Sciatic nerve (tissue), 2 donors: ENCODE measurements around the gene MRPL30. TPM values are rescaled to one million over a fixed set of nuclear protein-coding genes. Genes with fewer than 3 reads are reported as not detected.
"Not testable (repeated sequence)": the region's sequence is repeated elsewhere in the genome, so short reads cannot be mapped to it uniquely, and the experiment has no call there.

ENCODE experiments used
- ATAC-seq: fragments of 200-7000 bp; cut with Tn5 transposase; one replicate; pipeline ENCODE4 v1.9.1; 2020; ENCODE audit warnings: mild to moderate bottlenecking, moderate library complexity
- DNase-seq: peaks from one replicate; pipeline ENCODE4 v3.0.0-alpha.2; 2020; ENCODE audit warnings: low spot score
- intact Hi-C: fragments of 100-400 bp; cut with DNase I; formaldehyde crosslinking; loops from one replicate; pipeline ENCODE4 v1.14.2; 2022
- total RNA-seq: library from RNA; stranded (reverse); fragmentation: NEBNext Ultra II Directional; extraction: Animal tissue kit (Norgen Biotek cat#: 25700); gene quantifications from one replicate; pipeline ENCODE4 v1.2.1, GENCODE V29; 2021
- donor health status: DM: no; HTN: no; CAD: no.
- donor health status: DM: no; HTN: no; CAD: no.

MRPL30 gene
- 22.6 TPM for total RNA-seq

DNA sequence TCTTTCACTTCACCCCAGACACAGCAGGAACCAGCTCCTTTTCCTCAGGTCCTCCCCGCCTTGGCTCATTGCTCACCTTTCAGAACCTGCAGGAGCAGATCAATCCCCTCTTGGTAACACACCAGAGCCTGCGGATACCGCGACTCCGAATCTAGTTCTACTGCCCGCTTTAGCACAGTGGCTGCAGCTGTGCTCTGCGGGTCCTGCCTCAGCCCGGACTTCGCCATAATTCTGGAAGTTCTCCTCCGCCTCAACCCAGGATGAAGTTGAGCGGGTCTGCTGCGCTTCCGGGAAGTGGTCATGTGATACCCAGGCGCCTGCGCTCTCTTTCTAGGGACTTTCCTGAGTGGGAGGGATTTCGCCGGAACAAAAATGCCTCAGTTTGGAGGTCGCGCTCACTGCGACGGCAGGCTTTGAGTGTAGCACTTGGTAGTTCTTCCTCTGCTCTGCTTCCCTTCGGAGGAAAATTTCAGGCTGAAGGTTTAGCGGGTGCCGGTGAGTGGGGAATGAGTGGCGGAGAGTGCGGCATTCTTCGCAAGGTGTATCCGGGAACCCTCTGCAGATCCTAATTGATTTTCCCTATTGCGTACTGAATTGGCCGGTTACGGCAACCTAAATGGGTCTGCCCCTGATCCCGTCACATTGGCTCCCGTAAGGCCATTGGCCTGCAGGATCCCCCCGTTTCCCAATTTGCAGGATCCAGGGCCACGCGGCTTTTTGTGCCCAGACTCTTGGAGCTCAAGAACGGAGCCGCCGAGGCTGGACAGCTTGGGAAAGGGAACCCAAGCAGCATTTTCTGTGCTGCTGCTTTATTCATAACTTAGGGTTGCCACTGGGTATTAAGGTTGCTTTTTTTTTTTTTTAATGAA is at the start of gene MRPL30, which contains the start of gene MITD1:
TSS of gene MRPL30 (plus strand) at position 430 of the 869 bp plus-strand sequence. CDS start 5,020 bp downstream, outside the sequence.
TSS of gene MITD1 (minus strand) at position 304 of the 869 bp plus-strand sequence. CDS start at position 227, 77 bp downstream.
- ATAC-seq (peak; percentile 100), DNase-seq (peak; percentile 94)
- intact Hi-C loops = no loop called here

DNA sequence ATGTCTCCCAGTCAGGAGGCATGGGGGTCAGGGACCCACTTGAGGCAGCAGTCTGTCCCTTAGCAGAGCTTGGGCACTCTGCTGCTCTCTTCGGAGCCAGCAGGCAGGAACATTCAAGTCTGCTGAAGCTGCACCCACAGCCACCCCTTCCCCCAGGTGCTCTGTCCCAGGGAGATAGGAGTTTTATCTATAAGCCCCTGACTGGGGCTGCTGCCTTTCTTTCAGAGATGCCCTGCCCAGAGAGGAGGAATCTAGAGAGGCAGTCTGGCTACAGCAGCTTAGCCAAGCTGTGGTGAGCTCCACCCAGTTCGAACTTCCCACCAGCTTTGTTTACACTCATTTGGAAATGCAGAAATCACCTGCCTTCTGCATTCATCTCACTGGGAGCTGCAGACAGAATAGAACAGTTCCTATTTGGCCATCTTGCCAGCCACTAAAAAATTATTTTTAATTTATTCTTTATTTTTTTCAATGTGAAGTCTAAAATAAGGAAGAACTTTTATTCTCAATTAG is 45.9 kb upstream of the MRPL30 start:
- DNase-seq, intact Hi-C loops, ATAC-seq: not testable (repeated sequence)

DNA sequence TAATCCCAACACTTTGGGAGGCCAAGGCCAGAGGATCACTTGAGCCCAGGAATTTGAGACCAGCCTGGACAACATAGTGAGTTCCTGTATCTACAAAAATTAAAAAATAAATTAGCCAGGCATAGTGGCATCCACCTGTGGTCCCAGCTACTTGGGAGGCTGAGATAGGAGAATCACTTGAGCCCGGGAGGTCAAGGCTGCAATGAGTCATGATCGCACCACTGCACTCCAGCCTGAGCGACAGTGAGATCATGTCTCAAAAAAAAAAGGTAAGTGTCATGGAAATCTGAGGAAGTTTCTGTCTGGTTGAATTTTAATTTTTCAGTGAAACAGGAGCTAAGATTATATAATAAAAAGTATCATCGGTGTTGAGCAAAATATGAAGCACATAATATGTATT is 42.0 kb upstream of the MRPL30 start:
- ATAC-seq = no peak
- intact Hi-C loops = no loop called here
- no peak for DNase-seq

DNA sequence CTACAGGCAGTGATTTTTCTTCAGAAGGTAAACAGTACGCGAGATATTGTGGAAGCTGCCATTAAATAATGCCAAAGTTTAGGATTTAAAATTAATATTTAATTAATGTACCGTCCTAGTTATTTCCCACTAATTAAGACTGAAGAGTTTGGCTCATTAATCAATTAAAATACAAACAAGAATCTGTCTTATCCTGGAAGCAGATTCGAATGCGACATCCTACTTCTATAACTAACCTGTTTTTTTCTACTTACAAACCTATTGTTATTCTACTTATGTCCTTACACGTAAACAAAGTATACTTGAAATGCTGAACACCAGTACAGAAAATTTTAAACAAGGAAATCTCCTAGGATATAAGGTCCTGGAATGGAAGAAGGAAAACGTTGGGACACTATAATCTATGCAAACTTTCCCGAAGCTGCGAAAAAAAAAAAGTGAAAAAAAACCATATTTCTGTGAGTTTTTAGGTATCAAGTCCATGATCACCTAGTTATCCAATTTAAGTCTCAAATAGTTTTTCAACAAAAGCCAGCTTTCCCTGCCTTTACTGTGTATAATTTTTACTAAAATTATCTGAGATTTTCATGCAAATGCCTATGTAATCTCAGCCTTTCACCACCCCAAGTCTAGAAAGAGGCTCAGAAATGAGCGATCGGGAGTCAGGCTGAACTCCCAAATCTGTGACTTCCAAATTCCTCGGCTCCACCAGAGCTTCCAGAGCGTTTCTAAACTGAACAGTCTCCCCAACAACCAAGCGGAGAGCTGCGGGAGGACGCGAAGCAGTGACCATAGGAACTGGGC is 40.7 kb upstream of the MRPL30 start:
- no peak for DNase-seq
- ATAC-seq = no peak
- intact Hi-C loops = no loop called here

DNA sequence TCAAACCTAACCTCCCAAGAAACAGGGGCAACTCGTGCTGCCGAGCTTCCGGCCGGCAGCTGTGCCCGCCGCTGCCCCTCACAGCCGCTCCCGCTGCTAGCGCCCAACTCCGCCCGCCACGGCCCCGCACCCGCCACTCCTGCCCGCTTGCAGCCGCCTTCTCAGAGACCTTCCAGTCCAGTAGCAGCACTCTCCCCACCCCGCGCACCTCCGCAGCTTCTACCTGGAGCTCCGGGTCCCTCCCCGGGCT is 40.2 kb upstream of the MRPL30 start:
- intact Hi-C loops = no loop called here
- ATAC-seq (peak; percentile 70), DNase-seq (no peak)

DNA sequence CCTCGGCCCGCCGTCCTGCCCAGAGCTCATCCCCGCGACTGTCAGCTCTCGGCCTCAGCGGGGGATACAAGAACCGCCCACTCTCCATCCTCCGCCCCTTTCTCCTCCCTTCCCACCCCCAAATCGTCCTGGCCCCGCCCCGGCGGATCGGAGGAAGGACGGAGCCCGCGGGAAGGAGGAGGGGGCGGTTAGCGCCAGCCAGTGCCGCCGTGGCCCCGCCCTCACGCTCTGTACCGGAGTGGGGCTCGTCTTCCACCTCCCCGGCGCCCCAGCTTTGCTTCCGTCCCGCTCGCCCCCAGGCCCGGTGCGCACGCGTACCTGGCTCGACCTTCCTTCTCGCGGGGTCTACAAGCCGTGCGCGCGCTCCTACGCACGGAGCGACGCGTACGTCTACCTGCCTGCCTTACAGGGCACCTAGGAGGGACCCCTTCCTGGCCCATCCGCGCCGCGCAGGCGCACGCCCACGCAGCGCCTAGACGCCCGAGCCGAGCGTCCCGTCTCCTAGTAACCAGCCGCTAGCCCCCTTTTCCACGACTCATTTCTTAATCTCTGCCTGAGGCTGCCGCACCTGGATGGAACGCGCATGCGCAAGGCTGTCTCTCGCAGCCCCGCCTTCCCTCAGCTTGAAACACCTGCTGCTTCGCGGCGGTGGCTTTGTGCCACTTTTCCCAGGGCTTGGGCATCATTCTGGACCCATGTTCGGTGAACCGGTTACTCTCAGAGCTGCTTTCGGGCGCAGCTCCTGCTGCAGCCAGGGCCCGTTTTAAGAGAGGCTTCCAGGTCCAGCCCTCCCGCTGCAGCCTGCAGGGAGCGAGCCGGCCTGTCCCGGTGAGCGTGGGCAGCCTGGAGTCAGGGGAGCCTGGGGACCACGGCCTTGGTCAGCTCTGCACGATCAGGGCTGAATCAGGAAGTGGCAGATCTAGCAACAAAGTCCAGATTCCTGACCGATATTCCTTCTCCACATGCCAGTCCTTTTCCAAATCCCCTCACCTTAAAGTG is 39.6 kb upstream of the MRPL30 start, which contains the start of gene C2orf15:
TSS of gene C2orf15 (plus strand) at position 598 of the 999 bp plus-strand sequence. CDS start 8,852 bp downstream, outside the sequence.
- ATAC-seq = peak; percentile 99
- peak; percentile 96 for DNase-seq
- intact Hi-C loops = no loop called here

DNA sequence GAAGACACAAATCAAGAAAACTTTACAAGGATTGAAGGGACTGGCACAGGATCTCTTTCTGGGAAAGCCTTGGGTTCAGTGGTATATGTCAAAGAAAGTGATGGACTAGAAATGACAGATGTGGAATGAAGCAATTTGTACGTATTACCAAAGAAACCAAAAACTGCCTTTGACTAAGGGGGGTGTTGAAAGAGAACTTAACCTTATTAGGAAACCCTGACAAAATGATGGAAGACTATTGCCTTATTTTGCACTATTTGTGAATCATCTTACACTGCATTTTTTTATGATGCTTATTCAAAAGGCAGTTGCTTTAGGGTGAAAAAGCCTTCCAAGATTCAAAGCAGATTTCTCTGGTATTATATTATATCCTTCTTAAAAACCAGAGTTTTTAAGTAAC is 30.3 kb upstream of the MRPL30 start:
- DNase-seq (no peak), ATAC-seq (no peak)
- intact Hi-C loops = no loop called here

DNA sequence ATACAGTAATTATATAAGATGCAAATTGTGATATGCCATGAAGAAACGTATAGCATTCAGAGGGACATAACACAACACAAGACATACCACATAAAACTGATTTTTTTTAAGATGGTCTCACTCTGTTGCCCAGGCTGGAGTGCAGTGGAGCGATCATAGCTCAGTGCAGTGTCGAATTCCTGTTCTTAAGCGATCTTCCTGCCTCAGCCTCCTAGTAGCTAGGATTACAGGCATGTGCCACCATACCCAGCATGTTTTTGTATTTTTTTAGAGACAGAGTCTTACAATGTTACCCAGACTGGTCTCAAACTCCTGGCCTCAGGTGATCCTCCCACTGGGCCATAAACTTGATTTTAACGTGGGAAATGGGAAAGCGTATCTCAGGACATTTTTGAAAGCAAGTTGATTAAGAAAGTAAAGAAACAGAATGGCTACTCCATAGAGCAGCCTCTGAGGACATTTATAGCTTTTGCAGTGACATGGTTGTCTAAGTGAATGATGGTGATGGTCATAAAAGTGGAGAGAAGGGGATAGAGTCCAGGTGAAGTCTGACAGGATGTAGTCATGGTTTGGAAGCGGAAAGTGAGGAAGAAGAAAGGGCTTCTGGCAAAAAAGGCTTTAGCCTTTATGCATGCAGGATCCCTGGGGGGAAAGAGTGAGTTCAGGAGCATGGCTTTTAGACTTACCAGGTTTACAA is 28.6 kb upstream of the MRPL30 start:
- no peak for DNase-seq
- intact Hi-C loops = no loop called here
- ATAC-seq = no peak

DNA sequence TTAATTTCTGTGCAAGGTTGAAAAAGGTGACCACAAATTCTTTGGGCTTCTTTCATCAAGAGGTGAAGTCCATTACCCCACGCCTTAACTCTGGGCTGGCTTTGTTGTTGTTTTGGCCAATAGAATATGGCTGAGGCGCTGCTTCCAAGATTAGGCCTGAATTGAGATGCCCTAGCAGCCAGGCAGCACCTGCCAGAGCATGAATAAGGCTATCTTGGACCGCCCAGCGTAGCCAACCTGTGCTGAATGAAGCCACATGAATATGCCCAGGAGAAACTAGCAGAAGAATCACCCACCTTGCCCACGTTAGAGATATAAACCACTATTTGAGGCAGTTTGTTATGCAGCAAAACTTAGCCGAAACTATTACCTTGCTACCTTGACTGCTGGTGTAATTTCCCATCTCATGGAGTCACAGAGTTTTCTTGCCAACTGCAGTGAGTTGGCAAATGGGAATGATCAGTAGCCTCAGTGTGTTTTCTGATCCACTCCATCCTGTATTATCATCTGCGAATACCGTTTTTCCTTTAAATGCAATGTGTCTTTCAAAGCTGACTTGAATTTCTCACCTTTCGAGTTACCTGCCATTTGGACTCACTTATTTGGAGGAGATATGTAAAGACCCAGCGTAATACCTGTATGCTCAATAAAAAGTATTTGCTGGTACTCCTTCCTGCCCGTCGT is 26.9 kb upstream of the MRPL30 start:
- ATAC-seq = peak; percentile 6
- no peak for DNase-seq
- intact Hi-C loops = no loop called here

DNA sequence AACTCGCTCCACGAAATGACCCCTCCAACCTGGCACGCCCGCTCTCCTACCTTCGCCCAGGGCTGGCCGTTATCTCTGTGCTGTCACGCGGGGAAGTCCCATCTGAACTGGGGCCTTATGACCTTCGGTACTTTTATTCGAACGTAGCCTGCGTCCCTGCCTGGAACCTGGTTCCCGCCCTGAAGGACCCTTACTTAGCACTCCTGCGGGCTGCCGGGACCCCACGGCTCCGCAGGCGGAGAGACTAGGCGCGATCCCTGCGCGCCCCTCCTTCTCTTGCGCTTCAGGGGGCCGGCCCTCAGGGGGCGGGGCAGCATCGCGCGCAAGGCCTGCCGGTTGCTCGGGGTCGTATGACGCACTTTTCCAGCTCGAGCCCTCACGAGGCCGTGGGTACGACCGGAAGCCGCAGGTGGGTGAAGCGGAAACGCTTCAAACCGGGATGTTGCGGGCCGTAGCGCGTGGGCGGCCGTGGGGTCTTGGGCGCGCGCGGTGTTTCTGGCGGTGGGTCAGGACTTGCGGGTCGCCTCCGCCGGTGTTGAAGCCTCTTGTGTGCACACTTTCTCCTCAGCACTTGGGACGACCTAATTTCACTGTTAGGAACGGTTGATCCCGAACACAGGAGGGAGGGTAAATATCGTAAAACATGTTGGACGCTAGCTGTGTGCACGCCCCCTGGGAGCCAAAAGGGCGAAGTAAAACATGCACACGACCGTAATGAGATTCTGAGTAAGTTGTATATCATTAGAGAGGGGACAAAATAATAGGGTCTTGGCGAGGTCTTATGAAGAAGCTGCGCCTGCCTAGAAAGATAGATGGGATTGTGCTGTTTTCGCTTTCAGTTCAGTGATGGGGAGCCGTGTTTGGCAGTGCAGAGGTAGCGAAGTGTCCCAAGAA is 26.1 kb upstream of the MRPL30 start, which contains the start of the genes LIPT1 and TSGA10:
TSS of gene LIPT1 (plus strand) at position 325 of the 894 bp plus-strand sequence. CDS start 6,991 bp downstream, outside the sequence.
TSS of gene TSGA10 (minus strand) at position 300 of the 894 bp plus-strand sequence. CDS start 45,503 bp downstream, outside the sequence.
- DNase-seq = peak; percentile 96
- ATAC-seq = peak; percentile 100
- intact Hi-C loops = no loop called here

DNA sequence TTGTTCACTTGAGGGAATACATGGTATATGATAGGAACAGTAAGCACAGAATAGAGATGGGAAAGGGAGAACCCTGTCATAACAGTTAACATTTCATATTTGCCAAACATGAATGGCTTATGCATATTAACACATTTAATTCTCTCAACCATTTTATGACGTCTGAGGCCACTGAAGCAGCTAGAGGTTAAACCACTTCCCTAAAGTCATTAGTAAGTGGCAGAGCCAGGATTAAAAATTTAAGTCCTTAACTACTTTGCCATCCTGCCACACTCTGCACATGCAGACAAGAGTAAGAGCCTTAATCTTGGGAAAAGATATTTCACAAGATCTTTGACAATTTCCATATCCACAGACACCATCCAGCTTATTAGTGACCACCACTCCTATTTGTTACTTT is 24.1 kb upstream of the MRPL30 start:
- ATAC-seq (no peak), DNase-seq (no peak)
- intact Hi-C loops = no loop called here

DNA sequence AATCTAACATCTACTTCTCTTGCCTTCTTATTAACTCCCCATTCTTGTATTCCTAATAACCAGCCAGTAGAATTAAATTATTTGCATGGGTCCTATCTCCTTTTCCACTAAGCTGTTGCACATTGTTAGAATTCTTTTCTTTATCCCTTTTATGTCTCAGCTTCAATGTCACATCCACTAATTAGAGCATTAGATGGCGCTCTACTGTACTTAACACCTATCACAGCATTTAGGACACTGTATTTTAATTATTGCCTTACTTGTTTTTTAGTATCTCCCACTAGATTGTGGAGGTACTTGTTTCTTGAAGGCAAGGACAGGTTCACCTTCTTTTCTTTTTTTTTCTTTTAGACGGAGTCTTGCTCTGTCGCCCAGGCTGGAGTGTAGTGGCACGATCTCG is 22.4 kb upstream of the MRPL30 start:
- ATAC-seq (no peak), DNase-seq (no peak)
- intact Hi-C loops = no loop called here

DNA sequence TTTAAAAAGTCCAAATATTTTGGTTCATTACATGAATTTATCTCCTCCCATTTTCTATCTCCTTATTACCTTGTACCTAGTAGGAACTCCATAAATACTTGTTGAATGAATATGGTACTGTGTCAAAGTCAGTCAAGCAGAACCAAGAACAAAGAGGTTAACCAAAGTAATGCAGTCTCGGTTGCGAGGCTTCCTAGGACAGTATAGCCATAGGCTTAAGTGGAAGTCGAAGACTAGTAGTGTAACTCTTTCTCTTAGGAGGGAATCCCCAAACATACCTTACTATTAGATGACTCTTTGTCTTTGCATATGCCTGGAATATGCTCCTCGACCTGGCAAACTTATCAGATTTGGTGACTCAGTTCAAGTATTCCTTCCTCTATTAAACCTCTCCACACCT is 21.4 kb upstream of the MRPL30 start:
- ATAC-seq = no peak
- DNase-seq = no peak
- intact Hi-C loops = no loop called here

DNA sequence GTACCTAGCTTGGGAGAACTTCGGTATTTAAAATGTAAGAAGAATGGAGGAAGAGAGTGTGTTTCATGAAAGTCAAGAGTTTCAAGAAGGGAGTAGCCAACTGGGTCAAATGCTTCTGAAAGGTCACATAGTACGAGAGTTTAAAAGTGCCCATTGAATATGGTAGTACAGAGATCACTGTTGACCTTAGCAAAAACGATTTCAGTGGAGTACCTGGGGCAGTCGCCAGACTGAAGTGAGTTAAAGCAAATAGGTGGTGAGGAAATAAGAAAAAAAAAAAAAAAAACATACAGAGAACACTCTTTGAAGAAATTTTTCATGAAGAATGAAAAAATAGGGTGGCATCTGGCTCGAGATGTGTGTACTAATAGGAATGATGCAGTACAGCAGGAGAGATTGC is 14.8 kb upstream of the MRPL30 start:
- DNase-seq (no peak), ATAC-seq (no peak)
- intact Hi-C loops = loop anchor here (10.0 kb wide), 1 partner anchor 329 kb away; the partner anchor contains the start of gene REV1

DNA sequence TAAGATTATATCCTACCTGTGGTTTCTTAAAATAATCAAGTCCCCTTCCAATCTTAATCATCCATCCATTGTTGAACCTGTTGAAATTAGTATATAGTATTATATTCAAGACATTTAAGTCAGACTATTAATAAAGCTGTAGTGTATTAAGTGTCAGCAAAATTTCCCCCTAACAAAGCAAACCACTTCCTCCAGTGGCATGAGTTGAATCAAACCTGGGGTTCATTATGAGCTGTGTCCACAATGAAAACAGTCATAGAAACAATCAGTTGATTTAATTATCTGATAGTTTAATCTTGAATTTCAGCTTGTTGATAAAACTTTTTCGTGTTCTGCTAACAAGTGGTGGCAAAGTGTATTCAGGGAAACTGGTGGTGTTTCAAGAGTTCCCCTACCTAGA is 11.4 kb upstream of the MRPL30 start:
- DNase-seq (no peak), ATAC-seq (no peak)
- intact Hi-C loops = loop anchor here (10.0 kb wide), 1 partner anchor 325 kb away; the partner anchor contains the start of gene REV1
